ENCODE results near the gene TIMM10B.
"Not testable (repeated sequence)": the region's sequence is repeated elsewhere in the genome, so short reads cannot be mapped to it uniquely, and the experiment has no call there.

The TIMM10B gene

GRCh38 chr11:6520265-6520664 lies 39.0 kb downstream of the TIMM10B start:
- DNase-seq = no peak

- not testable (repeated sequence) for DNase-seq
Observed at GRCh38 chr11:6521946-6522345, 40.6 kb downstream of the TIMM10B start.

- no peak for DNase-seq
Observed at GRCh38 chr11:6523253-6523652, 42.0 kb downstream of the TIMM10B start.

GRCh38 chr11:6526411-6527135 lies 45.3 kb downstream of the TIMM10B start:
- no peak for DNase-seq

- no peak for DNase-seq
Observed at GRCh38 chr11:6529266-6529665, 48.0 kb downstream of the TIMM10B start.

- DNase-seq = no peak
Observed at GRCh38 chr11:6530848-6531247, 49.5 kb downstream of the TIMM10B start.

- no peak for DNase-seq
Observed at GRCh38 chr11:6531267-6531752, 50.0 kb downstream of the TIMM10B start.
